GM12801 (cell line): ENCODE measurements around the gene PMF1.

ENCODE experiments used
- TF ChIP-seq, protein P1 (sequence below): IDR thresholded peaks from one replicate; pipeline ENCODE4 v1.5.1; 2011; ENCODE audit warnings: control low read depth; ENCODE audit not compliant: insufficient read length; ENCODE audit errors: extremely low read depth

Gene PMF1

DNA sequence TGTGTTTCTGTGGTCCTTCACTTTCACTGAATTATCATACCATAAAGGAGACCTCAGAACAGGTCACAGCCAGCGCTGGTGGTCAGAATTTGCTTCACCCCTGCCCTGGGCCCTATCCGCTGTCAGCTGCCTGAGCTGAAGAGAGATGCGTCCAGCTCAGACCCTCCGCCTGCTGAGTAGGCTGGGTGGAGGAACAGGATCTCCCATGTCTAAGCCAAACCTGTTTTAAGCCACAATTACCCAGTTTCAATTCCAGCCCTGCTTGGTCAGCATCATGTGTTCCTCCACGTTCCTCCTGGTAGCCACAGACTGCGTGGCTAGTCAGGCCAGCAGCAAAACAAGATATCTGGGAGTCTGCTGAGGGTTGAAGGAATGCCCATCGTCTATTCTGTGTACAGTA, 15.7 kb downstream of the PMF1 start:
- TF ChIP-seq, protein P1, sequence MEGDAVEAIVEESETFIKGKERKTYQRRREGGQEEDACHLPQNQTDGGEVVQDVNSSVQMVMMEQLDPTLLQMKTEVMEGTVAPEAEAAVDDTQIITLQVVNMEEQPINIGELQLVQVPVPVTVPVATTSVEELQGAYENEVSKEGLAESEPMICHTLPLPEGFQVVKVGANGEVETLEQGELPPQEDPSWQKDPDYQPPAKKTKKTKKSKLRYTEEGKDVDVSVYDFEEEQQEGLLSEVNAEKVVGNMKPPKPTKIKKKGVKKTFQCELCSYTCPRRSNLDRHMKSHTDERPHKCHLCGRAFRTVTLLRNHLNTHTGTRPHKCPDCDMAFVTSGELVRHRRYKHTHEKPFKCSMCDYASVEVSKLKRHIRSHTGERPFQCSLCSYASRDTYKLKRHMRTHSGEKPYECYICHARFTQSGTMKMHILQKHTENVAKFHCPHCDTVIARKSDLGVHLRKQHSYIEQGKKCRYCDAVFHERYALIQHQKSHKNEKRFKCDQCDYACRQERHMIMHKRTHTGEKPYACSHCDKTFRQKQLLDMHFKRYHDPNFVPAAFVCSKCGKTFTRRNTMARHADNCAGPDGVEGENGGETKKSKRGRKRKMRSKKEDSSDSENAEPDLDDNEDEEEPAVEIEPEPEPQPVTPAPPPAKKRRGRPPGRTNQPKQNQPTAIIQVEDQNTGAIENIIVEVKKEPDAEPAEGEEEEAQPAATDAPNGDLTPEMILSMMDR: no peak

DNA sequence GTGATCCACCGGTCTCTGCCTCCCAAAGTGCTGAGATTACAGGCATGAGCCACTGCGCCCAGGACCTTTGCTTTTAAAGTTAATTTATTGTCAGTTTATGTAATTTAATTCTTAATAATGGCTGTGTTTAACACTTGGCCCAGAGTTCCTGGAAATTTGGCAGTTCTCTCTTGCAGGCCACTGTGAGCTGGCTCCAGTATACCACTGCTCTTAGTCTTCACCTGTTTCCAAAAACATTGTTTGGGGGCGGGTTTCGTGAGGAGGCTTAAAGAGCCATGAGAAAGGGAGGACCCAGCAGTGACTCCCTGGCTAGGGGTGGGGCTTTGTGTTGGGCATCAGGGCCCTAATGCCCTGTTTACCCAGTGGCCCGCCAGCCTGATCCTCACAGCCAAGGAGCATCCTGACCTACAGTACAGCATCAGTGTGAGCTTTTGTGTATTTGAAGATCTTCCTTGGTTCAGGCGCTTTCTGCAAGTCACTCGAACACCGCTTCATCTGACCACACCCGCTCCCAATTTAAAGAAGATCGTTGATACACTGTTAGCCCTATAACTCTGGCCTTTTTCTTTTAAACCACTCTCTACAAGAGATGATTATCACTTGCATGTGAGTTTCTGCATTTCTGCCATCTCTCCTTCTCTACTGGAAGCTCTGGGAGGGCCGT, 17.1 kb downstream of the PMF1 start:
- TF ChIP-seq, protein P1: no peak

DNA sequence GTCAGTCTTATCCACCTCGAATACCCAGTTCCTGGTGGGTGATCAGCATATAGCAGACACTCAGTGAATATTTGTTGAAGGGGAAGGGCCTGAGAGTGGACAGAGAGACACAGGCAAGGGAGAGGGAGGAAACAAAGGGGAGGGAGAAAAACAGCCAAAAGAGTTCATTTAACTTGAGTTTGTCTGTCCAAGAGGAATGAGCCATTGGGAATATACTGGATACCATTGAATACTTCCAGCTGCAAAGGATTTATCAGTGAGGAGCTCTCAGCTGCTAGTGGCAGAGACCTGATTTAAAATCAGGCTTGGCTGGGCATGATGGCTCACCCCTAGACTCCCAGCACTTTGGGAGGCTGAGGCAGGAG, 17.6 kb downstream of the PMF1 start:
- TF ChIP-seq, protein P1: no peak

DNA sequence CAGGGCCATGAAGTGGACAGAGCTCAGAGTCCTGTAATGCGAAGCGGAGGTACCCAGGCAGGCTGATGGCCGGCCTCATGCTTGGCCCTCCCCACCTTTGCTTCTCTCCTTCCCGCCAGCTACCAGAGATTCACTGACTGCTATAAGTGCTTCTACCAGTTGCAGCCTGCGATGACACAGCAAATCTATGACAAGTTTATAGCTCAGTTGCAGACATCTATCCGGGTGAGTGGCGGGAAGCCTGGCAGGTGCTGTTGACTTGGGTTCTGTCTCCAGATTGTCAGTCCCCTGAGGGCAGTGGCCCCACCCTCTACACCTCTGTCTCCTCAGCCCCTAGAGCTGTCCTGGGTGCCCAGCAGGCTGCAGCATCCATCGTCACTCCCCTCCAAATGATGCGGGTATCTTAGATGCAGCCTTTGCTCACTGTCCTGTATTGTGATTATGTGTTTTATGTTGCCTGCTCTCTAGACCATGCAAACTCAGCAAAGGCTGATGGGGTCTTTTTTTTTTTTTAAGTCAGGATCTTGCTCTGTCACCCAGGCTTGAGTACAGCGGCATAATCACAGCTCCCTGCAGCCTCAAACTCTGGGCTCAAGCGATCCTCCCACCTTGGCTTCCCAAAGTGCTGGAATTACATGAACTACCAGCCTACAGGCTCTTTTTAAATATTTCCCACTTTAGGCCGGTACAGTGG, 19.5 kb downstream of the PMF1 start:
- TF ChIP-seq, protein P1: no peak

DNA sequence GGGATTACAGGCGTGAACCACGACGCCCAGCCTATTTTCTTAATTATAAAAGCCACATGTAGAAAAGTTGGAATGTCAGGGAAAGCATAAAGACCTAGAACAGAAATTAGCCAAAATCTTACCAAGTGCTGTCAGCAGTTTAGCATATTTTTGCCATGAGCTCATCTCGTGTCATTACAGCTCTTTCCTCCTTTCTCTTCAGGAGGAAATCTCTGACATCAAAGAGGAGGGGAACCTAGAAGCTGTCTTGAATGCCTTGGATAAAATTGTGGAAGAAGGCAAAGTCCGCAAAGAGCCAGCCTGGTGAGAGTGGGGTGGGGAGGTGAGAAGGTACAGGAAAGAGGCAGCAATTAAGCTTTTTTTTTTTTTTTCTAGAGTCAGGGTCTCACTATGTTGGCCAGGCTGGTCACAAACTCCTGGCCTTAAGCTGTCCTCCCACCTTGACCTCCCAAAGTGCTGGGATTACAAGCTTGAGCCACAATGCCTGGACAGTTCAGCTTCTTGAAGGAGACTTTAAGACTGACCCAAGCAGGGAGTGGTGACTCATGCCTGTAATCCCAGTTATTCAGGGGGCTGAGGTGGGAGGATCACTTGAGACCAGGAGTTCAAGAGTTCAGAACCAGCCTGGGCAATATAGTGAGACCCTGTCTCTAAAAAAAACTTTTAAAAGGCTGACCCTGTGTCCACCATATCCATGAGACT, 20.8 kb downstream of the PMF1 start:
- TF ChIP-seq, protein P1: no peak

DNA sequence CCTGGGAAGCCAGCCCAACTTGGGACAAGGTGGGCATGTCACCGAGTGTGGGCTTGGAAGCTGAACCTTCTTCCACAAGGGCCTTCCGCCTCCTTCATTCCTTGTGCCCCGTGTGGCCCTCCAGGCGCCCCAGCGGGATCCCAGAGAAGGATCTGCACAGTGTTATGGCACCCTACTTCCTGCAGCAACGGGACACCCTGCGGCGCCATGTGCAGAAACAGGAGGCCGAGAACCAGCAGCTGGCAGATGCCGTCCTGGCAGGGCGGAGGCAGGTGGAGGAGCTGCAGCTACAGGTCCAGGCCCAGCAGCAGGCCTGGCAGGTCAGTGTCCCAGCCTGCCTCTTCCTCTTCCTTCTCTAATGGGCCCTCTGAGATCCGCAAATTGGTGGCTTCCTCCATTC, 23.4 kb downstream of the PMF1 start:
- TF ChIP-seq, protein P1: no peak

DNA sequence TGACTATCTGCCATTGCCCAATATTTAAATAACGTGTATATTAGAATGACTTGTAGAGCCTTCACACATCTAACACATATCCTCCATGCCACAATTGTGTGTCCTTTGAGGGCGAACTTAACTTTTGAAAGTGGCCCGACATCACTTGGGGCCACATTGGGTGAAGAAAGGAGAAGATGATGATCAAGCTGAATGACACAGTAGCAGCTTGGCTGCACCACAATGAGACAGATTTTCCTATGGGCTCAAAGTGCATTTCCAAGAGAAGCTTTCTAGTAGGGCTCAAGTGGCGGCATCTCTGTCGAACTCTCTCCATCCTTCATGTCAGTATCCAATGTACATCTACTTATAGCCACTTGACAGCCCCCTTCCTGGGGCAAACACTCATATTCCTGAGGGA, 25.4 kb downstream of the PMF1 start:
- TF ChIP-seq, protein P1: no peak
